ENCODE measurements around the gene SLC25A22. TPM values are rescaled to one million over a fixed set of nuclear protein-coding genes. Genes with fewer than 3 reads are reported as not detected.

The SLC25A22 gene
- total and polyA plus RNA-seq, 2 donors (not counting 1 experiment from before 2014, with no cell fraction given), result 25.7 to 45.7 TPM

GRCh38 chr11:843818-844692 lies 46.0 kb upstream of the SLC25A22 start:
- peak overlapping the region; percentile 85 for H3K9ac ChIP-seq (ENCODE audit: low read length)
- H3K27ac ChIP-seq (ENCODE audit: low read length in 2 of 2), result no peak overlapping the region
- TF ChIP-seq EZH2 (IDR thresholded peaks at IDR 0.05; ENCODE audit: borderline replicate concordance, insufficient read depth, low read depth, low read length, poor library complexity, severe bottlenecking), result no peak
- TF ChIP-seq, protein P1, sequence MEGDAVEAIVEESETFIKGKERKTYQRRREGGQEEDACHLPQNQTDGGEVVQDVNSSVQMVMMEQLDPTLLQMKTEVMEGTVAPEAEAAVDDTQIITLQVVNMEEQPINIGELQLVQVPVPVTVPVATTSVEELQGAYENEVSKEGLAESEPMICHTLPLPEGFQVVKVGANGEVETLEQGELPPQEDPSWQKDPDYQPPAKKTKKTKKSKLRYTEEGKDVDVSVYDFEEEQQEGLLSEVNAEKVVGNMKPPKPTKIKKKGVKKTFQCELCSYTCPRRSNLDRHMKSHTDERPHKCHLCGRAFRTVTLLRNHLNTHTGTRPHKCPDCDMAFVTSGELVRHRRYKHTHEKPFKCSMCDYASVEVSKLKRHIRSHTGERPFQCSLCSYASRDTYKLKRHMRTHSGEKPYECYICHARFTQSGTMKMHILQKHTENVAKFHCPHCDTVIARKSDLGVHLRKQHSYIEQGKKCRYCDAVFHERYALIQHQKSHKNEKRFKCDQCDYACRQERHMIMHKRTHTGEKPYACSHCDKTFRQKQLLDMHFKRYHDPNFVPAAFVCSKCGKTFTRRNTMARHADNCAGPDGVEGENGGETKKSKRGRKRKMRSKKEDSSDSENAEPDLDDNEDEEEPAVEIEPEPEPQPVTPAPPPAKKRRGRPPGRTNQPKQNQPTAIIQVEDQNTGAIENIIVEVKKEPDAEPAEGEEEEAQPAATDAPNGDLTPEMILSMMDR (IDR thresholded peaks at IDR 0.05), result no peak
- peak overlapping the region; percentile 53 for H3K27ac Mint-ChIP-seq
- no peaks in the 10 kb centered on the region for H3K27me3 Mint-ChIP-seq
- peaks cover 32% of the 10 kb centered on the region for H3K4me1 Mint-ChIP-seq
- peak; percentile 39 for DNase-seq
- intact Hi-C loops (cut with micrococcal nuclease), result loop anchor here (2.0 to 5.0 kb wide), 2 partner anchors 67 to 1008 kb away; partner anchors contain the start of genes CHID1 and LSP1
- no peaks in the 10 kb centered on the region for H3K9me3 Mint-ChIP-seq (ENCODE audit: insufficient read depth)
- peaks cover 35 to 49% of the 10 kb centered on the region in 2 donors for H3K4me1 ChIP-seq (ENCODE audit: control insufficient read depth in 2 of 2, insufficient read depth in 2 of 2, low read length in 2 of 2)
- ChIA-PET POLR2A (interaction anchor here (0.6 to 5.2 kb wide), 9 partner anchors 9 to 434 kb away, joined by 3 to 29 read pairs (median 6); partner anchors contain the start of genes CD151, CRACR2B, PNPLA2 and RPLP2), CTCF (interaction anchor here (1.1 to 1.6 kb wide), 3 partner anchors 11 to 45 kb away, joined by 3 to 6 read pairs (median 3); partner anchors contain the start of gene CD151)
- peak overlapping the region in 1 of 5 experiments; percentile 72 for H3K4me3 ChIP-seq (ENCODE audit: control extremely low read depth in 1 of 5, extremely low read depth in 1 of 5, insufficient read depth in 1 of 5, low read depth in 2 of 5, low read length in 4 of 5)
- H3K9me3 ChIP-seq (ENCODE audit: control extremely low read depth in 1 of 3, control insufficient read depth in 2 of 3, insufficient read depth in 1 of 3, low read length in 2 of 3), result no peaks in the 10 kb centered on the region
- WGBS (ENCODE audit: insufficient coverage), result 15% methylated on average over 17 of the region's 25 CpGs
- peaks cover 20% of the 10 kb centered on the region for H3K79me2 ChIP-seq (ENCODE audit: control insufficient read depth, insufficient read depth, low read length)
- H3K4me3 Mint-ChIP-seq, result peak overlapping the region; percentile 83
- no peak overlapping the region for H2AFZ ChIP-seq (ENCODE audit: insufficient read depth, low read depth, low read length, poor library complexity, severe bottlenecking)
- H3K36me3 ChIP-seq (replicated peaks in 1 of 2; ENCODE audit: control extremely low read depth in 1 of 2, control insufficient read depth in 1 of 2, extremely low read depth in 1 of 2, insufficient read depth in 2 of 2, low read length in 1 of 2), result peaks cover 0 to 10% of the 10 kb centered on the region in 2 experiments
- peaks cover 0 to 45% (median 11%) of the 10 kb centered on the region in 4 experiments for H3K27me3 ChIP-seq (replicated peaks in 1 of 4; ENCODE audit: control extremely low read depth in 1 of 4, control insufficient read depth in 3 of 4, insufficient read depth in 4 of 4, low read length in 3 of 4)
- no peak for ATAC-seq (ENCODE audit: low read depth)
- H4K20me1 ChIP-seq (ENCODE audit: control insufficient read depth, insufficient read depth, low read length, poor library complexity, severe bottlenecking), result peaks cover 36% of the 10 kb centered on the region
- H3K4me2 ChIP-seq (replicated peaks; ENCODE audit: low read depth, low read length, poor library complexity, severe bottlenecking), result peak overlapping the region; percentile 88
